Glomerular endothelial cell (primary cell): ENCODE data around the gene BCAT1. TPM values are rescaled to one million over a fixed set of nuclear protein-coding genes. Genes with fewer than 3 reads are reported as not detected.

Experiments used
- DNase-seq: peaks from one replicate; pipeline ENCODE4 v3.0.0-alpha.2; 2011; ENCODE audit warnings: low read depth, low spot score; ENCODE audit errors: extremely low read depth
- total RNA-seq: library from RNA; depleted of rRNA; stranded (reverse); fragments of >200 nt; gene quantifications from 2 replicates; pipeline ENCODE4 v1.2.3, GENCODE V29; 2015

The BCAT1 gene
- total RNA-seq, 1 donor from 2014 or later: 117 TPM

DNA sequence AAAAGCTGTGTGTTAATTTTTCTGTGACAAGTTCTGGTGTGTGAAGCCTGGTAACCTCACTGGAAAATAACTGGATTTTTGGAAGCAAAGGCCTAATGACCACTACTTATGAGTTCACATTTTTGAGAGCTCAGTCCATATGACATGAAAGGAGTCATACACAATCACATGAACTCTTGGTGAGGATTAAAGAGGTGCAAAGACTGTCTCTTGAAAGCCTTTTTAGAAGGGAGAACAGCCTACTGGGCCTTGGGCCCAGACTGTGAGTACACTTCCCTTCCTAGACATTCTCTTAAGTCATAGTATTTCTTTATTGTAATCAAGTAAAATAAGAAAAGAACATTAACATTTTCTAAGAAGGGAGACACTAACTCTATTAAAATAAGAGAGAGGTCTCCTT lies 176.1 kb downstream of the BCAT1 start:
- DNase-seq: no peak

DNA sequence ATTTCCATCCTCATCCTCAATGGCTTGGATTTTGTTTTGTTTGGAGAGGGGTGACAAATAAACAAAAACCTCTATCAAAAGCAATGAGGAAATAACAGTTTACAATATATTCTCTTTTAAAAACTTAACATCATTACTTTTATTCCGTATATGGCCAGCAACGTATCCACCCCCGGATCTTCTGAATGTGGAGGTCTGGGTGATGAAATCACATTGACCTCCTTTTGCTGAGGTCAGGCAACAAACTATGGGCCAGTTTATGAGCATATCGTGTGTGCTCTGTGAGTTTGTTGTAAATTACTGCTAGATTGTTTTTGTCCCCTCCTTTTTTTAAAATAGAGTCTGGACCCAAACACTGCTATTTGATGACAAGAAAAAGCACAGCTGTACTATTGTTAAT lies 178.1 kb downstream of the BCAT1 start:
- no peak for DNase-seq

DNA sequence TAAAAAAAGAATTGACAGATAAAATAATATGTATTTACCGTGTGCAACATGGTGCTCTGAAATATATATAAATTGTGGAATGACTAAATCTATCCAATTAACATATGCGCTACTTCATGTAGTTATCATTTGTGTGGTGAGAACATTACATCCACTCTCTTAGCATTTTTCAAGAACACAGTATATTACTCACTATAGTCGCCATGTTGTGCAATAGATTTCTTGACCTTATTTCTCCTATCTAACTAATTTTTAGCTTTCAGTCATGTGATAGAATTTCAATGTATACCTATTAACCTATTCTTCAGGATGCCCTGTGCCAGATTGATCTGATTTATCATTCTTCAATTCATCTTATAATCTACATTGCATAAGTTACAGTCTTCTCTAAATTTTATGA lies 178.6 kb downstream of the BCAT1 start:
- DNase-seq: no peak

DNA sequence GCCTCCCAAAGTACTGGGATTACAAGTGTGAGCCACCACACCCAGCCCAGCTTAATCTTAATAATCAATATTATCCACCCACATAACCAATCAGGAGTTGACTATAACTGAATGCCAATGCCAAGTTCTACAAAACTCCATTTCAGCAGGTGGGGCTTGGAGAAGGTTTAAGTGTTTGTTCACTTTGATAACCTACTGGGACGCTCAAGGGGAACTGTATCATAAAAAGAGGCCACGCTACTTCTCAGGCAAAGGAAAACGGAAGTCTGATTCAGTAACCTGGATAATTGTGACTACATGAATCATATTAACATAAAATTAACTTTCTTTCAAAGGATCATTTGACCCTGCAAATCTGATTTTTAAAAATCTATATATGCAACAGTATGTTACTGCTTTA lies 179.2 kb downstream of the BCAT1 start:
- no peak for DNase-seq

DNA sequence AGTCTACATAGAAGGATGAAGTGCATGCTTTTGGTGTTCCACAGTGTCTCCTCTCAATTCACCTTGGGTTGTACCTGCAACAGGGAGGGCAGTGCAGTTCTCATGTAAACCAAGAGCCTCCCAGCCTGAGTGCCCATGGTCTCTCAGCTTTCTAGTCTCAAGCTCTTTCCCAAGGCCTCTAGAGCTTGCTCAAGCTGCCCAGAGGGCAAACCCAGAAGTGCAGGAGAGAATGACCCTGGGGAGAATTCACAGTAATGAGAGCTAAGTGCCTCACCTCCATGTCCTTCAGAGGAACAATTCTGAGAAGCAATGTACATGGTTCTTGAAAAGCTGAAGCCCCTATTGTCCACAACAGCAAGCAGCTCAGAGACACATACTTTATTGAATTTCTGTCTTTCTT lies 180.5 kb downstream of the BCAT1 start:
- no peak for DNase-seq

DNA sequence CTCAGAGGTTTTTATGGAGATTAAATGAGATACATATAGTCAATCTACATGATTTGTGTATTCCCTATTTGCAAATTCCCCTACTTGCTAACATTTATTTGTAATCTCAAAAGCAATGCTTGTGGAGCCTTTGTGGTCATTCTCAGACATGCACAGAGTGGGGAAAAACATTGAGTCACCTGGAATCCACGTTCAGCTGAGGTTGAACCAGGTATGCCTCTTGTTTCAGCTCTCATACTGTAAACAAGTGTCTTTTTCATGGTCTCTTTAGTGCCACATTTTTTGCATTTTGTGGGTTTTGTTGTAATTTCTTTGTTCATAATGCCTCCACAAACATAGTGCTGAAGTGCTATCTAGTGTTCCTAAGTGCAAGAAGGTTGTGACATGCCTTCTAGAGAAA lies 181.9 kb downstream of the BCAT1 start:
- no peak for DNase-seq

DNA sequence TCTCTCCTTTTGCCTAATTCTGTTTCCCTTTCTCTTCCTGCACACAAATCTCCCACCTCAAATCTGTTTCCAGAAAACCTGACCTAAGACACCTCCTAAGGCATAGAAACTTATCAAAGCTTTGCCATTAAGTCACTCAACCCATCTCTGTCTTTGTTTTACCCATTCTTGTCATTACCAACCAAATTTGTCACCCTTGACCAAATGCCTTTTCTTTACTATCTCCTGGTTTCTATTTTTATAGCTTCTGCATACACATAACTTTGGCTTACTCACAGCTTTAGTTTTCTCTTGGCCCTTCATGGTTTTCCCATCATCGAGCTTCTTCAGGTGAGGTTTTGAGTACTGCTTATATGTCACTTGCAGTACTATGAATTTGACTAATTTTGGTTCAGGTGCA lies 184.2 kb downstream of the BCAT1 start:
- no peak for DNase-seq

DNA sequence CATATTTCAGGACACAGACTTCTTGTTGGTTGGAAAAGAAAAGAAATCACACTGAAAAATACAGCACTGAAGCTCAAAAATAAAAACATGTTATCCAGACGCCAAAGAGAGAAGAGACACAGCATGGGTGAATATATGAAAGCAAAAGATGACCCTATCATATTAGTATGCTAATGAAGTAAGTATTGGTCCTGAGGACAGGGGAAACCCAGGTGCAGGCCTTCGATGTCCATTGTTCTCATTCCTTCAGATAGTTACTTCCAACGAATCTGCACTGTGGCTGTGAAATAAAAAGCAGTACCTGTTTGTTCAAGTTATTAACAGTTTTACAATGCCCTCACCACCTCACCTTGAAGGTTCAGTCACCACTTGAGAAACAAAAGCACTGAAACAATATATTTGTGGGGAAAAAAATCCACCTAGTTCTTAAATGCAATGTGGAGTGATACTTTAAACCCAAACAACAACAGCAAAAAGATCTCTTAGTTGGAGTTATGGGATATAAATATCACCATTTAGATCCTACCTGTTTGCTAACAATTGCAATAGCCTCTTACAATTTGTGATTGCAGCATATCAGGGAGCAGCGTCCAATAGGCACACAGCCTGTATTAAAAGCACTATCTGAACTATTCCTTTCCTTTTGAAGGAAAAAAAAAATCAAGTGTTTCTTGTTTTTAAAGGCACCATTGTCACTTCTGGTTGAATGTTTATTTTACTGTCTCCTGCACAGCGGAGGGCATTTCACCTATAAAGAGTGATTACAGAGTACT lies 188.1 kb downstream of the BCAT1 start:
- DNase-seq: no peak

DNA sequence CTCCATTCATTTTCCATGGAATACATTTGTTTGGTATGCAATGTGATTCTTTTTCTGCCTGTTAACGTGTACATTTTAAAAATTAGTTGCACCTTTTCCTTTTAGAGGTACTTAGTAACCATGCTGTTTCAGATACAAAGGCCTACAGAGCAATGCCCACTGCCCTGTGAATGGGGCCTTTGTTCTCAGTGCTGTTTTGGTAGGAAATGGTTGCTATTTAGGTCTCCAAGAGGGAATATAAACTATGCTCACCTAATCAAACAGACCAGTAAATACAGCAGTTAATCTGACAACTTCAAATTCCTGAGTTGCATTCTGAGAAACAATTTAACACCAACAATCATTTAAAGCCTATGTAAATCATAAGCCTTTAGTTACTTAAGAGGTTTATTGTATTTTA lies 188.7 kb downstream of the BCAT1 start:
- no peak for DNase-seq

Other genes starting within 250 kb of the BCAT1 start
- not detected in 2 replicates for gene DNAI7, start 246.1 kb upstream of the BCAT1 start, total RNA-seq
- gene ETFRF1, start 246.1 kb upstream of the BCAT1 start, total RNA-seq: 17.0 TPM in 2 replicates